ENCODE measurements around the gene GCC2.

The GCC2 gene

GRCh38 chr2:108533832-108534583 lies 85.0 kb downstream of the GCC2 start, which contains the start of gene LIMS1:
Gene LIMS1 (plus strand): TSS chr2:108534470. CDS start chr2:108534563, 93 bp downstream.
- no peaks in the 10 kb centered on the region for H3K9me3 ChIP-seq
- H3K36me3 ChIP-seq = no peaks in the 10 kb centered on the region
- H3K4me3 ChIP-seq (ENCODE audit: low read depth in 1 of 2, low read length in 1 of 2) = peak within 1 kb of the TSS; percentile 88 to 97
- no peaks in the 10 kb centered on the region for H3K27me3 ChIP-seq
- peak within 1 kb of the TSS; percentile 81 for H3K27ac ChIP-seq
- H3K4me1 ChIP-seq (ENCODE audit: control insufficient read depth in 1 of 2, insufficient read depth in 1 of 2, low read depth in 1 of 2, low read length in 1 of 2) = peaks cover 22 to 24% of the 10 kb centered on the region in 2 experiments
- TF ChIP-seq CTCF (IDR thresholded peaks at IDR 0.05) = peak; percentile 69

GRCh38 chr2:108534584-108535356 lies 85.8 kb downstream of the GCC2 start:
- Histone ChIP-seq H3K36me3 (no peaks in the 10 kb centered on the region), H3K27ac (peak overlapping the region; percentile 81), H3K27me3 (no peaks in the 10 kb centered on the region), H3K4me1 (ENCODE audit: control insufficient read depth in 1 of 2, insufficient read depth in 1 of 2, low read depth in 1 of 2, low read length in 1 of 2) (peaks cover 22 to 24% of the 10 kb centered on the region in 2 experiments), H3K4me3 (ENCODE audit: low read depth in 1 of 2, low read length in 1 of 2) (peak overlapping the region; percentile 88 to 97), H3K9me3 (no peaks in the 10 kb centered on the region)
- TF ChIP-seq CTCF (IDR thresholded peaks at IDR 0.05) = no peak

- Histone ChIP-seq H3K27me3 (no peaks in the 10 kb centered on the region), H3K36me3 (no peaks in the 10 kb centered on the region), H3K4me3 (ENCODE audit: low read depth in 1 of 2, low read length in 1 of 2) (peak overlapping the region; percentile 88 to 97), H3K9me3 (no peaks in the 10 kb centered on the region), H3K4me1 (ENCODE audit: control insufficient read depth in 1 of 2, insufficient read depth in 1 of 2, low read depth in 1 of 2, low read length in 1 of 2) (peaks cover 22 to 24% of the 10 kb centered on the region in 2 experiments), H3K27ac (peak overlapping the region; percentile 81)
- TF ChIP-seq CTCF (IDR thresholded peaks at IDR 0.05) = no peak
These were observed 86.3 kb downstream of the GCC2 start for GRCh38 chr2:108535357-108535631.

- Histone ChIP-seq H3K4me1 (ENCODE audit: control insufficient read depth in 1 of 2, insufficient read depth in 1 of 2, low read depth in 1 of 2, low read length in 1 of 2) (peaks cover 22 to 24% of the 10 kb centered on the region in 2 experiments), H3K4me3 (ENCODE audit: low read depth in 1 of 2, low read length in 1 of 2) (no peak overlapping the region), H3K36me3 (no peaks in the 10 kb centered on the region), H3K27me3 (no peaks in the 10 kb centered on the region), H3K27ac (no peak overlapping the region), H3K9me3 (no peaks in the 10 kb centered on the region)
- TF ChIP-seq CTCF (IDR thresholded peaks at IDR 0.05) = no peak
These were observed 87.3 kb downstream of the GCC2 start for GRCh38 chr2:108536133-108536780.

- no peaks in the 10 kb centered on the region for H3K9me3 ChIP-seq
- no peak overlapping the region for H3K27ac ChIP-seq
- H3K36me3 ChIP-seq = no peaks in the 10 kb centered on the region
- TF ChIP-seq CTCF (IDR thresholded peaks at IDR 0.05) = no peak
- peaks cover 22 to 24% of the 10 kb centered on the region in 2 experiments for H3K4me1 ChIP-seq (ENCODE audit: control insufficient read depth in 1 of 2, insufficient read depth in 1 of 2, low read depth in 1 of 2, low read length in 1 of 2)
- H3K27me3 ChIP-seq = no peaks in the 10 kb centered on the region
- no peak overlapping the region for H3K4me3 ChIP-seq (ENCODE audit: low read depth in 1 of 2, low read length in 1 of 2)
These were observed 87.9 kb downstream of the GCC2 start for GRCh38 chr2:108536911-108537310.

All from neutrophil (primary cell).